Spleen (tissue), 7 donors: ENCODE measurements around the gene DLGAP5.

Experiments
- CTCF ChIP-seq, 11 experiments: fragments of 200-600 bp in 7 of 11; fragments of 450-650 bp in 4 of 11; sonication (generic) in 4 of 11; IDR thresholded peaks in 8 of 11; conservative IDR thresholded peaks in 3 of 11; 1 replicate in 7 of 11; 2 replicates in 4 of 11; pipeline versions ENCODE4 v1.4.0 to v1.8.0; 2016 to 2021; ENCODE audit warnings: antibody characterized with exemption in 11 of 11, inconsistent platforms in 4 of 11, mild to moderate bottlenecking in 1 of 11
- POLR2AphosphoS5 ChIP-seq, 3 donors: sonication (generic); formaldehyde crosslinking; IDR thresholded peaks; one replicate each; pipeline ENCODE4 v1.5.1; 2017; ENCODE audit warnings: antibody characterized with exemption in 3 of 3
- donor health status: DM: no; HTN: no; CAD: no; lungs with moderate emphysema.
- donor health status: DM: no; HTN: no; CAD: no.
- donor health status: DM: no; HTN: no; CAD: no.

GRCh38 chr14:55109836-55110235, 81.5 kb downstream of the DLGAP5 start:
- TF ChIP-seq POLR2AphosphoS5 (IDR thresholded peaks at IDR 0.05) (no peak), CTCF (IDR thresholded peaks at IDR 0.05 in 8 of 11, conservative IDR thresholded peaks at IDR 0.05 in 3 of 11) (no peak)
